ENCODE data around the gene PTPN14.

GRCh38 chr1:214518361-214518760 is 33.0 kb downstream of the PTPN14 start:
- TF ChIP-seq, protein P1, sequence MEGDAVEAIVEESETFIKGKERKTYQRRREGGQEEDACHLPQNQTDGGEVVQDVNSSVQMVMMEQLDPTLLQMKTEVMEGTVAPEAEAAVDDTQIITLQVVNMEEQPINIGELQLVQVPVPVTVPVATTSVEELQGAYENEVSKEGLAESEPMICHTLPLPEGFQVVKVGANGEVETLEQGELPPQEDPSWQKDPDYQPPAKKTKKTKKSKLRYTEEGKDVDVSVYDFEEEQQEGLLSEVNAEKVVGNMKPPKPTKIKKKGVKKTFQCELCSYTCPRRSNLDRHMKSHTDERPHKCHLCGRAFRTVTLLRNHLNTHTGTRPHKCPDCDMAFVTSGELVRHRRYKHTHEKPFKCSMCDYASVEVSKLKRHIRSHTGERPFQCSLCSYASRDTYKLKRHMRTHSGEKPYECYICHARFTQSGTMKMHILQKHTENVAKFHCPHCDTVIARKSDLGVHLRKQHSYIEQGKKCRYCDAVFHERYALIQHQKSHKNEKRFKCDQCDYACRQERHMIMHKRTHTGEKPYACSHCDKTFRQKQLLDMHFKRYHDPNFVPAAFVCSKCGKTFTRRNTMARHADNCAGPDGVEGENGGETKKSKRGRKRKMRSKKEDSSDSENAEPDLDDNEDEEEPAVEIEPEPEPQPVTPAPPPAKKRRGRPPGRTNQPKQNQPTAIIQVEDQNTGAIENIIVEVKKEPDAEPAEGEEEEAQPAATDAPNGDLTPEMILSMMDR (IDR thresholded peaks at IDR 0.05; ENCODE audit: insufficient read depth, low read length): no peak
- no peak for TF ChIP-seq SPI1 (IDR thresholded peaks at IDR 0.05; ENCODE audit: borderline replicate concordance, low read depth)
- TF ChIP-seq POLR2AphosphoS5 (IDR thresholded peaks at IDR 0.05; ENCODE audit: low read depth): no peak
- no peak for TF ChIP-seq GABPA (IDR thresholded peaks at IDR 0.05; ENCODE audit: low read depth)
